Liver (tissue), 9 donors: ENCODE data around the gene UMAD1. TPM values are rescaled to one million over a fixed set of nuclear protein-coding genes. Genes with fewer than 3 reads are reported as not detected.

Experiments used
- DNase-seq: peaks from one replicate; pipeline ENCODE4 v3.0.0-alpha.2; 2017; ENCODE audit warnings: low spot score
- H3K27ac ChIP-seq, 2 donors: one replicate each; pipeline ENCODE4 v1.7.0; 2013; ENCODE audit warnings: inconsistent platforms in 2 of 2, low read length in 2 of 2, control low read depth in 1 of 2, low read depth in 1 of 2, mild to moderate bottlenecking in 1 of 2
- H3K27me3 ChIP-seq, 4 donors: one replicate each; pipeline versions ENCODE4 v1.6.1 to v1.7.0; 2013; ENCODE audit warnings: low read length in 3 of 4, inconsistent platforms in 1 of 4, mild to moderate bottlenecking in 1 of 4, moderate library complexity in 1 of 4; ENCODE audit not compliant: control insufficient read depth in 4 of 4, insufficient read depth in 4 of 4
- H3K36me3 ChIP-seq, 4 donors: one replicate each; pipeline versions ENCODE4 v1.6.1 to v1.7.0; 2013; ENCODE audit warnings: low read length in 3 of 4, mild to moderate bottlenecking in 3 of 4, low read depth in 1 of 4, moderate library complexity in 1 of 4; ENCODE audit not compliant: control insufficient read depth in 4 of 4, insufficient read depth in 3 of 4
- H3K4me1 ChIP-seq, 4 donors: one replicate each; pipeline versions ENCODE4 v1.6.1 to v1.7.0; 2013; ENCODE audit warnings: low read length in 3 of 4, mild to moderate bottlenecking in 3 of 4, moderate library complexity in 1 of 4; ENCODE audit not compliant: control insufficient read depth in 4 of 4, insufficient read depth in 4 of 4
- H3K4me3 ChIP-seq, 3 donors: one replicate each; pipeline versions ENCODE4 v1.6.1 to v1.7.0; 2013; ENCODE audit warnings: low read length in 3 of 3, control low read depth in 1 of 3, low read depth in 1 of 3, mild to moderate bottlenecking in 1 of 3
- H3K9ac ChIP-seq, 2 donors: one replicate each; pipeline ENCODE4 v1.7.0; 2013; ENCODE audit warnings: low read length in 2 of 2, mild to moderate bottlenecking in 2 of 2, moderate library complexity in 2 of 2, control low read depth in 1 of 2, low read depth in 1 of 2
- H3K9me3 ChIP-seq, 4 donors: one replicate each; pipeline versions ENCODE4 v1.6.1 to v1.7.0; 2013; ENCODE audit warnings: low read length in 3 of 4; ENCODE audit not compliant: control insufficient read depth in 4 of 4
- ATF3 ChIP-seq: IDR thresholded peaks from 2 replicates; pipeline ENCODE4 v1.6.1; 2016; ENCODE audit warnings: antibody characterized with exemption
- CTCF ChIP-seq: fragments of 150-350 bp; IDR thresholded peaks from 2 replicates; pipeline ENCODE4 v1.5.1; 2017; ENCODE audit warnings: improper control_type of control experiment, low read depth, low read length; ENCODE audit not compliant: missing input control
- EGR1 ChIP-seq, 2 donors: IDR thresholded peaks; 2 replicates each; pipeline ENCODE4 v1.6.1; 2016 to 2018; ENCODE audit warnings: antibody characterized with exemption in 2 of 2, low read depth in 2 of 2
- FOXA1 ChIP-seq: IDR thresholded peaks from 2 replicates; pipeline ENCODE4 v1.6.1; 2016; ENCODE audit warnings: antibody characterized with exemption
- FOXA2 ChIP-seq: IDR thresholded peaks from 2 replicates; pipeline ENCODE4 v1.6.1; 2016; ENCODE audit warnings: antibody characterized with exemption
- GABPA ChIP-seq, 2 donors: IDR thresholded peaks in 1 of 2; conservative IDR thresholded peaks in 1 of 2; 2 replicates each; pipeline ENCODE4 v1.6.1; 2016; ENCODE audit warnings: antibody characterized with exemption in 2 of 2, mild to moderate bottlenecking in 1 of 2, moderate library complexity in 1 of 2
- HNF4A ChIP-seq, 2 donors: conservative IDR thresholded peaks; 2 replicates each; pipeline ENCODE4 v1.6.1; 2016; ENCODE audit warnings: antibody characterized with exemption in 2 of 2, mild to moderate bottlenecking in 2 of 2
- HNF4G ChIP-seq: IDR thresholded peaks from 2 replicates; pipeline ENCODE4 v1.6.1; 2016; ENCODE audit warnings: antibody characterized with exemption
- JUND ChIP-seq, 2 donors: IDR thresholded peaks; 2 replicates each; pipeline ENCODE4 v1.6.1; 2016; ENCODE audit warnings: antibody characterized with exemption in 2 of 2
- MAX ChIP-seq: IDR thresholded peaks from 2 replicates; pipeline ENCODE4 v1.6.1; 2016; ENCODE audit warnings: antibody characterized with exemption
- NR2F2 ChIP-seq: IDR thresholded peaks from 2 replicates; pipeline ENCODE4 v1.6.1; 2016; ENCODE audit warnings: antibody characterized with exemption
- RAD21 ChIP-seq, 2 donors: IDR thresholded peaks; 2 replicates each; pipeline ENCODE4 v1.6.1; 2016; ENCODE audit warnings: antibody characterized with exemption in 2 of 2, mild to moderate bottlenecking in 2 of 2
- REST ChIP-seq: IDR thresholded peaks from 2 replicates; pipeline ENCODE4 v1.6.1; 2016; ENCODE audit warnings: antibody characterized with exemption, mild to moderate bottlenecking
- RXRA ChIP-seq, 2 donors: IDR thresholded peaks; 2 replicates each; pipeline ENCODE4 v1.6.1; 2017 to 2018; ENCODE audit warnings: antibody characterized with exemption in 2 of 2, mild to moderate bottlenecking in 1 of 2
- SP1 ChIP-seq: IDR thresholded peaks from 2 replicates; pipeline ENCODE4 v1.6.1; 2018; ENCODE audit warnings: antibody characterized with exemption, mild to moderate bottlenecking
- TAF1 ChIP-seq: conservative IDR thresholded peaks from 2 replicates; pipeline ENCODE4 v1.6.1; 2016; ENCODE audit warnings: antibody characterized with exemption, mild to moderate bottlenecking
- YY1 ChIP-seq: IDR thresholded peaks from 2 replicates; pipeline ENCODE4 v1.6.1; 2016; ENCODE audit warnings: antibody characterized with exemption, mild to moderate bottlenecking
- ZBTB33 ChIP-seq: IDR thresholded peaks from 2 replicates; pipeline ENCODE4 v1.6.1; 2016; ENCODE audit warnings: antibody characterized with exemption
- WGBS: extraction: QIAGEN DNeasy Blood & Tissue Kit; methylation state at CpG from one replicate; pipeline ENCODE4 v1.1.7; 2013; 5-methylcytosine and 5-hydroxymethylcytosine counted together
- polyA plus RNA-seq, 2 donors: library from polyadenylated mRNA; stranded (reverse) in 1 of 2; unstranded in 1 of 2; fragments of 200-250 nt in 1 of 2; fragments of >200 nt in 1 of 2; fragmentation: Nextera tagmentation in 1 of 2; extraction: Ambion mirVana in 1 of 2; gene quantifications; one replicate each; pipeline versions ENCODE4 v1.2.1 to v1.2.3, GENCODE V29; 2013 to 2015
- total RNA-seq, 2 donors: library from RNA; depleted of rRNA; stranded (reverse); fragments of >200 nt; gene quantifications; one replicate each; pipeline ENCODE4 v1.2.3, GENCODE V29; 2014
- donor health status: healthy.
- donor health status: healthy.
- donor health status: healthy.
- donor health status: healthy.
- donor health status: healthy.

Gene UMAD1
- total RNA-seq (10 to 100 TPM in 1 of 2 donors, 1 to 10 TPM in 1; 7.9 to 12.2 TPM), polyA plus RNA-seq (1 to 10 TPM; 5.9 to 7.9 TPM)

- WGBS, result under 1% methylated on average over 68 of the region's 68 CpGs
- H3K27ac ChIP-seq, result peak within 1 kb of the TSS; percentile 89
- DNase-seq, result peak; percentile 95
- H3K27me3 ChIP-seq, result no peaks in the 10 kb centered on the region
- H3K9ac ChIP-seq, result peak within 1 kb of the TSS; percentile 44 to 89
- peaks cover 3 to 18% (median 14%) of the 10 kb centered on the region in 4 donors for H3K4me1 ChIP-seq
- peaks cover 0 to 3% (median 1%) of the 10 kb centered on the region in 4 donors for H3K36me3 ChIP-seq
- H3K4me3 ChIP-seq, result peak within 1 kb of the TSS; percentile 71 to 98 (median 94)
- TF ChIP-seq REST, result peak; percentile 80
- TF ChIP-seq RXRA (IDR thresholded peaks at IDR 0.05), result peak; percentile 75 to 80
- TF ChIP-seq CTCF, result no peak
- peak; percentile 75 to 89 for TF ChIP-seq EGR1 (IDR thresholded peaks at IDR 0.05; ENCODE audit: low read depth in 2 of 2)
- TF ChIP-seq NR2F2, result peak; percentile 85
- TF ChIP-seq SP1, result peak; percentile 86
- TF ChIP-seq ZBTB33, result peak; percentile 95
- peak; percentile 36 to 43 for TF ChIP-seq HNF4A (conservative IDR thresholded peaks at IDR 0.05)
- TF ChIP-seq YY1, result peak; percentile 94
- TF ChIP-seq JUND (IDR thresholded peaks at IDR 0.05), result peak in 1 of 2 donors; percentile 71
- peak; percentile 56 for TF ChIP-seq TAF1
- peak; percentile 25 to 36 for TF ChIP-seq RAD21 (IDR thresholded peaks at IDR 0.05)
- TF ChIP-seq GABPA (IDR thresholded peaks at IDR 0.05 in 1 of 2, conservative IDR thresholded peaks at IDR 0.05 in 1 of 2), result peak; percentile 92 to 98
- TF ChIP-seq FOXA1, result peak; percentile 87
- peak; percentile 86 for TF ChIP-seq MAX
- no peak for TF ChIP-seq HNF4G
- peak; percentile 9 for TF ChIP-seq ATF3
- peak; percentile 85 for TF ChIP-seq FOXA2
- H3K9me3 ChIP-seq, result no peaks in the 10 kb centered on the region
These were observed at the start of gene UMAD1 for GRCh38 chr7:7640221-7641128. Gene UMAD1 (plus strand): TSS chr7:7640752. CDS start chr7:7673372, 32,620 bp downstream.
